Endothelial cell of umbilical vein (primary cell): ENCODE data around the gene TECPR2. TPM values are rescaled to one million over a fixed set of nuclear protein-coding genes. Genes with fewer than 3 reads are reported as not detected.

Source experiments
- BruUV-seq: library from RNA; stranded (reverse); fragments of 400-500 nt; replicated peaks from 2 replicates; lab custom pipeline; 2021; lab: Mats Ljungman, UMichigan
- CTCF ChIA-PET: fragments of 300-600, 350-600 bp; sonication (Branson Sonifier 250); formaldehyde crosslinking; loops from one replicate; lab custom pipeline; 2021; ENCODE audit warnings: antibody characterized with exemption, inconsistent platforms; lab: Charles Lee
- POLR2A ChIA-PET: fragments of 300-600, 350-600 bp; sonication (Branson Sonifier 250); formaldehyde crosslinking; loops from one replicate; lab custom pipeline; 2021; ENCODE audit warnings: antibody characterized with exemption, inconsistent platforms; lab: Charles Lee
- DNase-seq: peaks from one replicate; pipeline ENCODE4 v3.0.0-alpha.2; 2011; ENCODE audit warnings: low read depth, low spot score
- FAIRE-seq: peaks from 2 replicates; lab custom pipeline; 2011; peaks lifted over from hg19 to GRCh38; lab: Jason Lieb, UNC
- H2AFZ ChIP-seq: 2 replicates; pipeline ENCODE4 v1.6.0; 2012; ENCODE audit warnings: low read depth, low read length, control low read depth, inconsistent platforms
- H3K27ac ChIP-seq: 2 replicates; pipeline ENCODE4 v1.5.1; 2011; ENCODE audit warnings: low read depth, mild to moderate bottlenecking, control low read depth, low read length, moderate library complexity; ENCODE audit not compliant: insufficient read depth
- H3K27me3 ChIP-seq, 2 experiments: 2 replicates each; pipeline versions ENCODE4 v1.6.0 to v1.6.1; 2011; ENCODE audit warnings: low read length in 2 of 2, mixed read lengths in 1 of 2; ENCODE audit not compliant: control insufficient read depth in 2 of 2, insufficient read depth in 2 of 2
- H3K36me3 ChIP-seq, 2 experiments: 2 replicates in 1 of 2; 3 replicates in 1 of 2; pipeline ENCODE4 v1.5.1; 2011; ENCODE audit warnings: low read length in 2 of 2, mild to moderate bottlenecking in 1 of 2, moderate library complexity in 1 of 2; ENCODE audit not compliant: control insufficient read depth in 2 of 2, insufficient read depth in 2 of 2; ENCODE audit errors: extremely low read depth in 1 of 2
- H3K4me1 ChIP-seq: 3 replicates; pipeline ENCODE4 v1.5.1; 2011; ENCODE audit warnings: mild to moderate bottlenecking, low read length; ENCODE audit not compliant: control insufficient read depth, insufficient read depth; ENCODE audit errors: extremely low read depth
- H3K4me2 ChIP-seq: 2 replicates; pipeline ENCODE4 v1.6.1; 2011; ENCODE audit warnings: low read length, control low read depth, mixed read lengths; ENCODE audit not compliant: insufficient read depth
- H3K4me3 ChIP-seq, 3 experiments: fragments of 200-600 bp in 1 of 3; sonication (generic), shearing (Covaris generic) in 1 of 3; replicated peaks in 1 of 3; 2 replicates each; pipeline ENCODE4 v1.5.1; 2011 to 2016; ENCODE audit warnings: control low read depth in 3 of 3, low read length in 3 of 3, mild to moderate bottlenecking in 2 of 3, inconsistent platforms in 1 of 3, low read depth in 1 of 3, moderate library complexity in 1 of 3; ENCODE audit not compliant: insufficient read depth in 1 of 3
- H3K79me2 ChIP-seq: 2 replicates; pipeline ENCODE4 v1.6.0; 2012; ENCODE audit warnings: low read length, inconsistent platforms; ENCODE audit not compliant: control insufficient read depth, insufficient read depth
- H3K9ac ChIP-seq: replicated peaks from 2 replicates; pipeline ENCODE3; 2011; ENCODE audit warnings: low read length, control low read depth; ENCODE audit not compliant: insufficient read depth; ENCODE audit errors: extremely low read depth
- H3K9me1 ChIP-seq: replicated peaks from 3 replicates; pipeline ENCODE4 v1.6.0; 2011; ENCODE audit warnings: mild to moderate bottlenecking, low read length; ENCODE audit not compliant: control insufficient read depth, insufficient read depth; ENCODE audit errors: extremely low read depth
- H3K9me3 ChIP-seq: replicated peaks from 2 replicates; pipeline ENCODE4 v1.5.1; 2012; ENCODE audit warnings: low read length, inconsistent platforms; ENCODE audit not compliant: control insufficient read depth, insufficient read depth
- H4K20me1 ChIP-seq: replicated peaks from 2 replicates; pipeline ENCODE3; 2011; ENCODE audit warnings: mild to moderate bottlenecking, low read length; ENCODE audit not compliant: control insufficient read depth, insufficient read depth; ENCODE audit errors: extremely low read depth
- CTCF ChIP-seq, 2 donors: IDR thresholded peaks; 1 replicate in 1 of 2; 2 replicates in 1 of 2; pipeline ENCODE4 v1.5.1; 2011; ENCODE audit warnings: low read length in 2 of 2, mild to moderate bottlenecking in 2 of 2, moderate library complexity in 2 of 2, control low read depth in 1 of 2, inconsistent platforms in 1 of 2, low read depth in 1 of 2; ENCODE audit not compliant: insufficient read depth in 1 of 2; ENCODE audit errors: extremely low read depth in 1 of 2
- EZH2 ChIP-seq: IDR thresholded peaks from 2 replicates; pipeline ENCODE4 v1.6.1; 2012; ENCODE audit warnings: borderline replicate concordance, low read depth, mild to moderate bottlenecking, moderate library complexity, low read length, inconsistent platforms; ENCODE audit not compliant: severe bottlenecking
- FOS ChIP-seq: IDR thresholded peaks from 2 replicates; pipeline ENCODE4 v1.6.1; 2011; ENCODE audit warnings: mild to moderate bottlenecking, low read length, moderate library complexity, borderline replicate concordance; ENCODE audit not compliant: insufficient read depth
- GATA2 ChIP-seq: IDR thresholded peaks from 2 replicates; pipeline ENCODE4 v1.7.0; 2011; ENCODE audit warnings: low read depth, mild to moderate bottlenecking, moderate library complexity, mixed read lengths, low read length; ENCODE audit not compliant: insufficient read length, insufficient read depth
- JUN ChIP-seq: IDR thresholded peaks from 2 replicates; pipeline ENCODE4 v1.6.1; 2011; ENCODE audit warnings: borderline replicate concordance, low read depth; ENCODE audit not compliant: insufficient read length, insufficient read depth
- MAX ChIP-seq: IDR thresholded peaks from 2 replicates; pipeline ENCODE4 v1.6.1; 2011; ENCODE audit not compliant: insufficient read depth, insufficient read length
- MYC ChIP-seq: IDR thresholded peaks from one replicate; pipeline ENCODE4 v1.6.1; 2011; ENCODE audit warnings: mild to moderate bottlenecking, low read depth, low read length
- POLR2A ChIP-seq: IDR thresholded peaks from 2 replicates; pipeline ENCODE4 v1.6.1; 2012; ENCODE audit warnings: low read depth, mild to moderate bottlenecking, control low read depth, low read length
- POLR2AphosphoS5 ChIP-seq: IDR thresholded peaks from 2 replicates; pipeline ENCODE4 v1.6.1; 2012; ENCODE audit warnings: low read depth, mild to moderate bottlenecking, control low read depth, low read length, moderate library complexity; ENCODE audit not compliant: insufficient read depth
- dilution Hi-C: fragments of 300-500 bp; cut with MboI; formaldehyde crosslinking; loops from one replicate; pipeline ENCODE4 v1.15.0; 2019; ENCODE audit warnings: low sequenced_read_pairs; ENCODE audit not compliant: extremely low pct_ligation_motif_present
- intact Hi-C: fragments of 100-400 bp; cut with micrococcal nuclease; formaldehyde crosslinking; loops from one replicate; pipeline ENCODE4 v1.10.0; 2022
- polyA plus RNA-seq, 4 experiments: library from polyadenylated mRNA; depleted of rRNA in 3 of 4; stranded (reverse) in 3 of 4; unstranded in 1 of 4; fragments of >200 nt; gene quantifications; 2 replicates each; pipeline versions ENCODE4 v1.2.1 to v1.2.3, GENCODE V29; 2011 to 2012; ENCODE audit warnings: missing spikeins in 1 of 4
- total RNA-seq: library from RNA; stranded (reverse); gene quantifications from 2 replicates; pipeline ENCODE4 v1.2.3, GENCODE V29; 2021

Gene TECPR2
- total and polyA plus RNA-seq, 2 donors (not counting 3 experiments of a cell fraction or from before 2014, with no cell fraction given): 8.9 to 21.5 TPM

- Histone ChIP-seq H3K4me2 (peak overlapping the region; percentile 38), H3K79me2 (peaks cover 5% of the 10 kb centered on the region), H2AFZ (peak overlapping the region; percentile 50), H4K20me1 (no peaks in the 10 kb centered on the region), H3K27ac (no peak overlapping the region), H3K9me1 (no peaks in the 10 kb centered on the region), H3K27me3 (no peaks in the 10 kb centered on the region), H3K4me1 (peaks cover 25% of the 10 kb centered on the region), H3K9ac (no peak overlapping the region), H3K36me3 (no peaks in the 10 kb centered on the region), H3K4me3 (peak overlapping the region in 2 of 3 experiments; percentile 31 to 33), H3K9me3 (no peaks in the 10 kb centered on the region)
- FAIRE-seq: no peak
- no peak for DNase-seq
- no TSS peak for BruUV-seq
- peak; percentile 12 for TF ChIP-seq POLR2A
- no peak for TF ChIP-seq FOS
- TF ChIP-seq MAX: no peak
- no peak for TF ChIP-seq GATA2
- intact Hi-C loops: loop anchor here (2.0 to 10.0 kb wide), 2 partner anchors 356 to 552 kb away; partner anchors contain the start of gene PPP2R5C
- POLR2A ChIA-PET: interaction anchor here (0.6 kb wide), 1 partner anchor 134 kb away, joined by 3 read pairs; no protein-coding TSS in a partner anchor
- dilution Hi-C loops: no loop called here
- CTCF ChIA-PET: interaction anchor here (0.7 to 2.3 kb wide), 11 partner anchors 11 to 253 kb away, joined by 3 to 10 read pairs (median 4); partner anchors contain the start of gene MOK
Observed at GRCh38 chr14:102316338-102316742, 46.4 kb upstream of the TECPR2 start.

- dilution Hi-C loops (no loop called here), intact Hi-C loops (loop anchor here (2.0 to 10.0 kb wide), 2 partner anchors 356 to 552 kb away; partner anchors contain the start of gene PPP2R5C)
- FAIRE-seq (peak; percentile 97), DNase-seq (peak; percentile 93)
- H3K27me3 ChIP-seq: no peaks in the 10 kb centered on the region
- POLR2A ChIA-PET: interaction anchor here (0.6 kb wide), 1 partner anchor 133 kb away, joined by 3 read pairs; no protein-coding TSS in a partner anchor
- peak overlapping the region; percentile 38 for H3K4me2 ChIP-seq
- CTCF ChIA-PET: interaction anchor here (0.6 to 2.3 kb wide), 18 partner anchors 12 to 265 kb away, joined by 3 to 10 read pairs (median 4); partner anchors contain the start of genes ANKRD9 and MOK
- no peaks in the 10 kb centered on the region for H3K9me3 ChIP-seq
- peak overlapping the region; percentile 91 for H2AFZ ChIP-seq
- H4K20me1 ChIP-seq: no peaks in the 10 kb centered on the region
- peaks cover 5% of the 10 kb centered on the region for H3K79me2 ChIP-seq
- peak; percentile 39 for TF ChIP-seq POLR2AphosphoS5
- no peak for TF ChIP-seq FOS
- no peak for TF ChIP-seq MYC
- no peak for TF ChIP-seq GATA2
- TF ChIP-seq JUN: no peak
- TF ChIP-seq POLR2A: peak; percentile 39
- TF ChIP-seq CTCF (IDR thresholded peaks at IDR 0.05; ENCODE audit: extremely low read depth in 1 of 2, insufficient read depth in 1 of 2, low read depth in 1 of 2, low read length in 2 of 2): peak; percentile 76 to 85
- no peak for TF ChIP-seq EZH2
- no peak for TF ChIP-seq MAX
- no peaks in the 10 kb centered on the region for H3K9me1 ChIP-seq
- no peak overlapping the region for H3K27ac ChIP-seq
- no TSS peak for BruUV-seq
- peak overlapping the region; percentile 9 to 54 (median 31) for H3K4me3 ChIP-seq
- no peaks in the 10 kb centered on the region for H3K36me3 ChIP-seq
- H3K9ac ChIP-seq: peak overlapping the region; percentile 4
- peaks cover 25% of the 10 kb centered on the region for H3K4me1 ChIP-seq
Observed at GRCh38 chr14:102316743-102317563, 45.8 kb upstream of the TECPR2 start.
